Sigmoid colon (tissue), 4 donors: Measurements from ENCODE around the gene F10.

ENCODE experiments used
- EP300 ChIP-seq, 4 donors: sonication (generic); formaldehyde crosslinking; IDR thresholded peaks; one replicate each; pipeline ENCODE4 v1.6.1; 2017; ENCODE audit warnings: antibody characterized with exemption in 4 of 4
- POLR2A ChIP-seq, 2 donors: fragments of 450-650 bp; IDR thresholded peaks; one replicate each; pipeline ENCODE4 v1.6.1; 2016; ENCODE audit warnings: antibody characterized with exemption in 2 of 2, mild to moderate bottlenecking in 2 of 2, moderate library complexity in 2 of 2
- POLR2AphosphoS5 ChIP-seq, 4 donors: sonication (generic); formaldehyde crosslinking; IDR thresholded peaks; one replicate each; pipeline ENCODE4 v1.6.1; 2017; ENCODE audit warnings: antibody characterized with exemption in 4 of 4
- TF ChIP-seq, protein P1 (sequence below), 4 experiments: fragments of 450-650 bp in 3 of 4; fragments of 200-600 bp in 1 of 4; IDR thresholded peaks; one replicate each; pipeline ENCODE4 v1.5.1; 2016 to 2019; ENCODE audit warnings: antibody characterized with exemption in 4 of 4, mild to moderate bottlenecking in 3 of 4, moderate library complexity in 2 of 4

GRCh38 chr13:113096052-113096744 is 26.4 kb upstream of the F10 start:
- TF ChIP-seq, protein P1, sequence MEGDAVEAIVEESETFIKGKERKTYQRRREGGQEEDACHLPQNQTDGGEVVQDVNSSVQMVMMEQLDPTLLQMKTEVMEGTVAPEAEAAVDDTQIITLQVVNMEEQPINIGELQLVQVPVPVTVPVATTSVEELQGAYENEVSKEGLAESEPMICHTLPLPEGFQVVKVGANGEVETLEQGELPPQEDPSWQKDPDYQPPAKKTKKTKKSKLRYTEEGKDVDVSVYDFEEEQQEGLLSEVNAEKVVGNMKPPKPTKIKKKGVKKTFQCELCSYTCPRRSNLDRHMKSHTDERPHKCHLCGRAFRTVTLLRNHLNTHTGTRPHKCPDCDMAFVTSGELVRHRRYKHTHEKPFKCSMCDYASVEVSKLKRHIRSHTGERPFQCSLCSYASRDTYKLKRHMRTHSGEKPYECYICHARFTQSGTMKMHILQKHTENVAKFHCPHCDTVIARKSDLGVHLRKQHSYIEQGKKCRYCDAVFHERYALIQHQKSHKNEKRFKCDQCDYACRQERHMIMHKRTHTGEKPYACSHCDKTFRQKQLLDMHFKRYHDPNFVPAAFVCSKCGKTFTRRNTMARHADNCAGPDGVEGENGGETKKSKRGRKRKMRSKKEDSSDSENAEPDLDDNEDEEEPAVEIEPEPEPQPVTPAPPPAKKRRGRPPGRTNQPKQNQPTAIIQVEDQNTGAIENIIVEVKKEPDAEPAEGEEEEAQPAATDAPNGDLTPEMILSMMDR (IDR thresholded peaks at IDR 0.05), result no peak
- TF ChIP-seq EP300 (IDR thresholded peaks at IDR 0.05) (no peak), POLR2A (IDR thresholded peaks at IDR 0.05) (no peak), POLR2AphosphoS5 (IDR thresholded peaks at IDR 0.05) (no peak)
